A204.1 (cell line): ENCODE measurements around the gene HPGDS.

Source experiments
- FAIRE-seq: peaks from 2 replicates; lab custom pipeline; 2012; peaks lifted over from hg19 to GRCh38; lab: Jason Lieb, UNC

HPGDS gene

GRCh38 chr4:94356444-94356843 is 13.8 kb upstream of the HPGDS start:
- FAIRE-seq: no peak

- no peak for FAIRE-seq
Measured at GRCh38 chr4:94354474-94354896, 11.8 kb upstream of the HPGDS start.

GRCh38 chr4:94352996-94353395 is 10.4 kb upstream of the HPGDS start:
- FAIRE-seq: no peak

GRCh38 chr4:94352163-94352562 is 9.5 kb upstream of the HPGDS start:
- no peak for FAIRE-seq

GRCh38 chr4:94351319-94351718 is 8.7 kb upstream of the HPGDS start:
- no peak for FAIRE-seq

GRCh38 chr4:94350095-94350494 is 7.5 kb upstream of the HPGDS start:
- no peak for FAIRE-seq

- no peak for FAIRE-seq
Measured at GRCh38 chr4:94349193-94349592, 6.6 kb upstream of the HPGDS start.

GRCh38 chr4:94348666-94349065 is 6.0 kb upstream of the HPGDS start:
- no peak for FAIRE-seq

GRCh38 chr4:94346541-94346940 is 3.9 kb upstream of the HPGDS start:
- FAIRE-seq: no peak

GRCh38 chr4:94345969-94346368 is 3.3 kb upstream of the HPGDS start:
- FAIRE-seq: no peak

GRCh38 chr4:94345266-94345665 is 2.6 kb upstream of the HPGDS start:
- no peak for FAIRE-seq

GRCh38 chr4:94344457-94344856 is 1.8 kb upstream of the HPGDS start:
- FAIRE-seq: no peak

GRCh38 chr4:94341481-94342370 is 910 bp downstream of the HPGDS start:
- no peak for FAIRE-seq

GRCh38 chr4:94339779-94340178 is 2.9 kb downstream of the HPGDS start:
- FAIRE-seq: no peak

GRCh38 chr4:94338681-94339351 is 3.8 kb downstream of the HPGDS start:
- FAIRE-seq: no peak

GRCh38 chr4:94336791-94337190 is 5.8 kb downstream of the HPGDS start:
- peak; percentile 37 for FAIRE-seq

GRCh38 chr4:94336303-94336702 is 6.3 kb downstream of the HPGDS start:
- FAIRE-seq: no peak

- no peak for FAIRE-seq
Measured at GRCh38 chr4:94334962-94335361, 7.7 kb downstream of the HPGDS start.

- no peak for FAIRE-seq
Measured at GRCh38 chr4:94334476-94334875, 8.2 kb downstream of the HPGDS start.

GRCh38 chr4:94333866-94334265 is 8.8 kb downstream of the HPGDS start:
- FAIRE-seq: no peak

- no peak for FAIRE-seq
Measured at GRCh38 chr4:94332983-94333590, 9.5 kb downstream of the HPGDS start.

GRCh38 chr4:94329933-94330332 is 12.7 kb downstream of the HPGDS start:
- FAIRE-seq: no peak

- FAIRE-seq: no peak
Measured at GRCh38 chr4:94325835-94326234, 16.8 kb downstream of the HPGDS start.
